NCI-H524 treated with DMSO at 0.1 percent for 48 hours (cell line): Measurements from ENCODE around the gene TNFRSF6B.

Source experiments
- DNase-seq: peaks from one replicate; lab custom pipeline; 2025; lab: John Stamatoyannopoulos, UW

TNFRSF6B gene

GRCh38 chr20:63737945-63738686 is 41.7 kb downstream of the TNFRSF6B start:
- no peak for DNase-seq

DNA sequence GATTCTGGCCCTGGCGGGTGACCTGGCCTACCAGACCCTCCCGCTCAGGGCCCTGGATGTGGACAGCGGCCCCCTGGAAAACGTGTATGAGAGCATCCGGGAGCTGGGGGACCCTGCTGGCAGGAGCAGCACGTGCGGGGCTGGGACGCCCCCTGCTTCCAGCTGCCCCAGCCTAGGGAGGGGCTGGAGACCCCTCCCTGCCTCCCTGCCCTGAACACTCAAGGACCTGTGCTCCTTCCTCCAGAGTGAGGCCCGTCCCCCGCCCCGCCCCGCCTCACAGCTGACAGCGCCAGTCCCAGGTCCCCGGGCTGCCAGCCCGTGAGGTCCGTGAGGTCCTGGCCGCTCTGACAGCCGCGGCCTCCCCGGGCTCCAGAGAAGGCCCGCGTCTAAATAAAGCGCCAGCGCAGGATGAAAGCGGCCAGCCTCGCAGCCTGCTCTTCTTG is 42.3 kb downstream of the TNFRSF6B start:
- DNase-seq, result no peak

DNA sequence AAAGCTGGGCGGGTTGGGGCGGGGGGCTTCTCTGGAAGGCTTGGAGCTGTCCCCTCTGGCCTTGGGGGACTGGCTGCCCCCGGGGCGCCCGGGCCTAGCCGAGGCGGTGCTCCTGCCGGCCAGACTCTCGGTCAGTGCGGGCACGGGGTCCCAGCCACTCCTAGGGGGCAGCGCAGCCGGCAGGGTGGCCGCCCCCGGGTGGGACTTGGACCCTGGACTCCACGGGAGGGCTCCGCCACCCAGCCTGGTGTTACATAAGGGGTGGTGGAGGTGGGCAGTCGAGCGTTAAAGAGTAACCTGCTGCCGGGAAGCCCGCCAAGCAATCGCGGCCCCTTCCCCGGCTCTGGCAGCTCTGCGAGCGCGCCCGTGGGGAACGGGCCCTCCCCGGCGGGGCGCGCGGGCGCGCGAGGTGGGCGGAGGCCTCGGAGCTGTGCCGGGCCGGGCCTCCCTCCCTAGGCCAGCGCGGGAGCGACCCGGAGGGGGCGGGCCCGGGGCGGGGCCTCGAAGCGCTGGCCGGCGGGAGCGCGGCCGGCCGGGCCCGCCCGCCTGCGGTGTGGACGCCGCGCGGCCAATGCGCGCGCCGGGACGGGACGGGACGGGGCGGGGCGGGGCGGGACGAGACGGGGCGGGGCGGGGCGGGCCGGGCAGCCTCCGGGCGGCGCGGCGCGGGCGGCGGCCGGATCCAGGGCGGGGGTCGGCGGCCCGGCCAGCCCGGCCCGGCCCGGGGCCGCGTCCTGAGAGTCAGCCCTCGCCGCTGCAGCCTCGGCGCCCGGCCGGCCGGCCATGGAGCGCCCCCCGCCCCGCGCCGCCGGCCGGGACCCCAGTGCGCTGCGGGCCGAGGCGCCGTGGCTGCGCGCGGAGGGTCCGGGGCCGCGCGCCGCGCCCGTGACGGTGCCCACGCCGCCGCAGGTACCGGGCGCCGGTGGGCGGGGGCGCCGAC is 42.9 kb downstream of the TNFRSF6B start, which contains the start of gene SLC2A4RG:
Gene SLC2A4RG (plus strand): TSS at position 647 of the 940 bp plus-strand sequence. CDS start 137 bp downstream, at position 784.
- no peak for DNase-seq

DNA sequence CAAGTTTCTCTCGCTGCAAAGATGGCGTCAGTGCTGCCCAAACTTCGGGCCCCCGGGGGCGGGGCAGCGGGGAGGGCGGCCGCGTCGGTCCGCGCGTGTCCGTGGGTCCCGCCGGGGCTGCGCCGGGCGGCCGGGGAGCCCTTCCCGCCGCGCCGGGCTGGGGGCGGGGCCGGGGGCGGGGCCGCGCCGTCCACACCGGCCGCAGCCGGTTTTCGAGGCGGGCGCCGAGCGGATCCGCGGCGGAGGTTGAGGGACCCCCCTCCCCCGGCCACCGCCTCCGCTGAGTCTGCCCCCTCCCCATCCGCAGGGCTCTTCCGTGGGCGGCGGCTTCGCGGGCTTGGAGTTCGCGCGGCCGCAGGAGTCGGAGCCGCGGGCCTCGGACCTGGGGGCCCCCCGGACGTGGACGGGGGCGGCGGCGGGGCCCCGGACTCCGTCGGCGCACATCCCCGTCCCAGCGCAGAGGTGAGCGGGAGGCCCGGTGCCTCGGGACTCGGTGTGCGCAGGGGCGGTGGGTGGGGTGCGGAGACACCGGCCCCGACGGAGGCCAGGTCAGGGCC is 43.7 kb downstream of the TNFRSF6B start:
- no peak for DNase-seq

- DNase-seq, result no peak
Measured at GRCh38 chr20:63740627-63741353, 44.3 kb downstream of the TNFRSF6B start.

DNA sequence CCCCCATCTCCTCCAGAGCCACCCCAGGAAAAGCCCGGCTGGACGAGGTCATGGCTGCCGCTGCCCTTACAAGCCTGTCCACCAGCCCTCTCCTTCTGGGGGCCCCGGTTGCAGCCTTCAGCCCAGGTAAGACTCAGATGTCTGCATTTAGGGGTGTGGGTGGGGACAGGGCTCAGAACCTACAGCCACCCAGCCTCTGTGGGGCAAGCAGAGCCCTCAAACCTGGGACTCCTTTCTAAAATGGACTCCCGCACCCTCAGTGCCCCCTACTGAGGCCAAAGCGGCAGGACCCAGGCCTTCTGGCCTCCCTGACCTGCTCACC is 44.9 kb downstream of the TNFRSF6B start:
- no peak for DNase-seq

DNA sequence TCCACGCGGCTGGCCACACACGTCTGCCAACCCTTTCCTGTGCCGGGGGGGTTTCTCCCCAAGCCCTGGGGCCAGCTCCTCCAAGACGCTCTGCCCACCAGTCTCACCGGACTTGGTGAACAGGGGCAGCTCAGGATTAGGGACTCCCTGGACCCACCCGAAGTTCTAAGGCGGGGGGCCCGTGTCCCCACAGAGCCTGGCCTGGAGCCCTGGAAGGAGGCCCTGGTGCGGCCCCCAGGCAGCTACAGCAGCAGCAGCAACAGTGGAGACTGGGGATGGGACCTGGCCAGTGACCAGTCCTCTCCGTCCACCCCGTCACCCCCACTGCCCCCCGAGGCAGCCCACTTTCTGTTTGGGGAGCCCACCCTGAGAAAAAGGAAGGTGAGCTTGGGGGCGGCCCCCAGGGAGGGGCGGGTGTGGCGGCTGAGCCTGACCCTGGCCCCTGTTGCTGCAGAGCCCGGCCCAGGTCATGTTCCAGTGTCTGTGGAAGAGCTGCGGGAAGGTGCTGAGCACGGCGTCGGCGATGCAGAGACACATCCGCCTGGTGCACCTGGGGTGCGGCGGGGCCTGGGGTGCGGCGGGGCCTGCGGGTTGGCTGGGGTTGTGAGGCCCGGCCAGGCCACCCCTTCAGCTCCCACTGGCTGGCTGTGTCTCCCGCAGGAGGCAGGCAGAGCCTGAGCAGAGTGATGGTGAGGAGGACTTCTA is 45.4 kb downstream of the TNFRSF6B start:
- DNase-seq, result no peak

GRCh38 chr20:63742381-63743024 is 46.1 kb downstream of the TNFRSF6B start:
- DNase-seq, result no peak

DNA sequence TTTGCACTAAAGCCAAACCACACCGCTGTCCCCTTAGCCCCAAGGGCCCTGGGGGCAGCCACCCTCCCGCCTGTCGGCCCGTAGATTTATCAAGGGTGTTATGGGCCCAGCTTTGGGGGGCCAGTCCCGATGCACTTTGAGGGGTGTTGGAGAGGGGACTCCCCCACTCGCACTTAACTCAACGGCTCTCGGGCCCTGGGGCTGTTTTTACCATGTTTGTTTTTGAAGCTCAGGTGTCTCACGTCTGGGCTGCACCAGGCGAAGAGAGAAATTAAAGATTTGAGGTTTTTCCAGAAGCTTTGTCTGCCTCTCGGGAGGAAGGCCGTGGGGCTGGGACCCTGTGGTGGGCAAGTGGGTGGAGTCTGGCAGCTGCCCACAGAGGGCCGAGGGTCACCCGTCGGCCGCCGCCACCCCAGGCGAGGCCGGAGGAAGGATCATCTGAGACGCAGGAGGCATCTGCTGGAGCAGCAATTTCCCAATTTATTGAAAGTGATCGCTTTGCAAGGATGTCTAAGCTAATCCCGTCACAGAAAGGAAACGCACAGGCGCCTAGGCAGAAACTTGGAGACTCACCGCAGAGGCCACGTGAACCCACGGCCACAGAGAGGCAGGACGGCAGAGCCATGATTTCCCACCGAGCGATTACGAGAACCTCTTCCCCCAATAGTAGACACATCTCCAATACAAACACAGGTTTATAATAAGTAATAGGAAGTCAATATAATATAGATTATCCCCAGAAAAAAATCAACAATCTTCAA is 46.9 kb downstream of the TNFRSF6B start:
- no peak for DNase-seq

DNA sequence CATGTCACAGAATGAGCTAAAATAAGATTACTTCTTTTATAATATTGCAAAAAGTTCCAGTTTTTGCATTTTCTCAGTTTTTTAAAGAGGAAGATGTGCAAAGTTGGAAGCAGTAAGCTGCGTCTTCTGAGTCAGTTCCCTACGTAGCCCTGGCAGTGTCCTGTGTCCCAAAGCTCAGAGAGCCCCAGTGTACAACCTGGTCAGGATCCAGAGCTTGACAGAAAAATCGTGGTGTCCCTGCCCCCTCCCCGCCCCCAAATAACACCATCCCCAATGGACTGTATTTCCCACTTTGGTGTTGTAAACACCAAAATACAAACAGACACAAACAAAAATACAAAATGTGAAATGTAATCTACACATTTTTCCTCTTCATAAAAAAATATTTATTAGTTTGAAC is 47.7 kb downstream of the TNFRSF6B start:
- no peak for DNase-seq

- DNase-seq, result no peak
Measured at GRCh38 chr20:63744574-63745423, 48.3 kb downstream of the TNFRSF6B start.

DNA sequence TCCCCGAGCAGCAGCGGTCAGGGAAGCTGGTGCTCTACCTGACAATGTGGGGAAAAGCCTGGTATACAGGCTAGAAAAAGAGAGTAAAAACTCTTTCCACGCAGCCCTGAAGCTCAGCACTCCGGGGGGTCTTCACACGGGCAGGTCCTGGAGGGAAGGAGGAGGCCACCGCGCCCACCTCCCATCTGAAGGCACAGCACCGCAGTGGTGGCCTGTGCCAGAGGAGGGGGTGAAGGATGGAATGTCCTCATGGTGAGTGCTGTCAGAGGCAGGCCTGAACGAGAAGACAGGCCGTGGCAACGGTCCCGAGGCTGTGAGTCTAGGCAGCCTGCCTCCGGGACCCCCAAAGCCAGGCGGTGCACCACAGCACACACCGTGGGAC is 49.0 kb downstream of the TNFRSF6B start:
- DNase-seq, result no peak

DNA sequence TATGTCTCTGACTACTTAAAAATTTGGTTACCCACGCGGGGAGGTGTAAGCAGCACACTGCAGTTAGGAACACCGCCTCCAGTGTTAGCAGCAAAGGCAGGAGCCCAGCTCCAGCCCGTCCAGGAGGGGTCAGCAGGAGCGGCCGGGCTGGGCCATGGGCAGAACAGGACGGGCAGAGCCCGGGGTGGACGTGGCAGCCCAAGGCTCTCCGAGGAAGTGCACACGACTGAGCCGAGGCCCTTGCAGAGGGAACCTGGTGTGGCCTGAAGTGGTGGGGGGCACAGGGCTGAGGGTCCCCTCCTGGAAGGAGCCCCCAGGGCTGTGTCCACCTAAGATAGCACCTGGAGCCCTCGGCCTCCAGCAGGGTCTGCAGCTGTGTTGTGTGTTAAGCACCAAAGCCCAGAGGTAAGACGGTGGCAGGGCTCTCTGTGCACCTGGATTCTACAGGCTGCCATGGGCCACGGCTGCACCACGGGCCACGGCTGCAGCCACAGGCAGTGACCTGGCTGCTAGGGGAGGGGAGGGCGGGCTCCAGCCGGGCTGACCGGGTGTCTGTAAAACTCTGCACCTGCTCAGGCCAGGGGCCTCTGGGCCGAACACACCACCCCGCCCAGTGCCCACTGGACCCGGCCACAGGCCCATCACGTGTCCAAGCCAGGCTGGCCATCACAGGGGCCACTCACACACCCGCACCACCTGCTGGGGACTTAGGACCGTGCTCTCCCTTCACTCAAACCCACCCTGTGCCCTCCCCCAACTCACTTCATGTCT is 49.7 kb downstream of the TNFRSF6B start:
- DNase-seq, result no peak

DNA sequence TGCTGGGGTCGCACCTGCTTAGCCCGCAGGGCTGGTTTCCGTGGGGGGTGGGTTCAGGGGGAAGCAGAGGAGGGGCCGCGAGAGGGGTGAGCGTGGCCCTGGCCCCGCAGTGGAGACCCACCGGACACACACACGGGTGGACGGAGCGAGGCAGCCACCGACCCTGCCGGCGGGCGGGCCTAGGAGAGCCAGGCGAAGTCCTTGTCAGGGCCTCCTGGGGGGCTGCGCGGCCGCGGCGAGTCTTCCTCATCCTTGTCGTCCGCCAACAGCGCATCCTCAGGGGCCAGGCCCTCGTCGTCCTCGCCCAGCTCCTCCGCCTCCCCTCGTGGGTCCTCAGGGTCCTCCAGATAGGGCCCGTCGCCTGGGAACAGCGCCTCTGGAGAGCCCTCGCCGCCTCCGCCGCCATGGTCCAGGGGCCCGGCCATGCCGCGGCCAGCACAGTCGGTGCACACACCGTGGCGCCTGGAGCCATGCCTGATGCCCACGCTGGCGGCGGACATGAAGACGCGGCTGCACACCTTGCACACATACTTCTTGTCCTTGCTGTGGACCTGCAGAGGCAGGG is 50.4 kb downstream of the TNFRSF6B start:
- DNase-seq, result no peak

DNA sequence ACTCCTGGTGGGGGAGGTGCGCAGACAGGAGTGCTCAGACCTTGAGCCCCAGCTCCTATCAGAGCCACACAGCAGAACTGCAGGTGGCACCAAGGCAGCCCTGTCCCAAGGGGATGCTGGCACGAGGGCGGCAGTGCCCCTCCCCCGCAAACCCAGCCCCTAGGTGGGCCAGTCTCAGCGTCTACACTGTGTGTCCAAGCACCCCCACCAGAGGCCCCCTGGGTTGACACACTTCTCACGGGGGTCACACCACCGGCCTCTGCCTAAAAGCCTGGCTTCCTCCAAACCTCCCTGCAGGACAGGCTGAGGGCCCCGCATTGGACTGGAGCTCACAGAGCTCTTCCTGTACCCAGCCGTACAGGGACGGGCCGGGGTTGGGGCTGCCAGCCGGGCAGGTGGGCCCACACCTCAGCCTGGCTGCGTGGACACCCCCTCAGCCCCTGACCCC is 51.2 kb downstream of the TNFRSF6B start:
- DNase-seq, result no peak
